GM06990 (cell line): ENCODE measurements around the gene ADCY3.
"Not testable (repeated sequence)": the region's sequence is repeated elsewhere in the genome, so short reads cannot be mapped to it uniquely, and the experiment has no call there.

Experiments used
- DNase-seq: peaks from one replicate; pipeline ENCODE4 v3.0.0-alpha.2; 2011; ENCODE audit not compliant: insufficient read length; ENCODE audit errors: extremely low read depth
- H3K27me3 ChIP-seq: replicated peaks from 2 replicates; pipeline ENCODE4 v1.6.0; 2011; ENCODE audit warnings: low read length; ENCODE audit not compliant: control insufficient read depth, insufficient read depth
- H3K36me3 ChIP-seq: 2 replicates; pipeline ENCODE4 v1.5.1; 2011; ENCODE audit warnings: low read length; ENCODE audit not compliant: control insufficient read depth, insufficient read depth
- H3K4me3 ChIP-seq: replicated peaks from 2 replicates; pipeline ENCODE4 v1.5.1; 2011; ENCODE audit warnings: low read depth, mild to moderate bottlenecking, control low read depth, low read length
- TF ChIP-seq, protein P1 (sequence below): IDR thresholded peaks from 2 replicates; pipeline ENCODE4 v1.5.1; 2011; ENCODE audit warnings: low read length, control low read depth, mild to moderate bottlenecking, inconsistent platforms; ENCODE audit not compliant: insufficient read depth, poor library complexity, severe bottlenecking

ADCY3 gene

DNA sequence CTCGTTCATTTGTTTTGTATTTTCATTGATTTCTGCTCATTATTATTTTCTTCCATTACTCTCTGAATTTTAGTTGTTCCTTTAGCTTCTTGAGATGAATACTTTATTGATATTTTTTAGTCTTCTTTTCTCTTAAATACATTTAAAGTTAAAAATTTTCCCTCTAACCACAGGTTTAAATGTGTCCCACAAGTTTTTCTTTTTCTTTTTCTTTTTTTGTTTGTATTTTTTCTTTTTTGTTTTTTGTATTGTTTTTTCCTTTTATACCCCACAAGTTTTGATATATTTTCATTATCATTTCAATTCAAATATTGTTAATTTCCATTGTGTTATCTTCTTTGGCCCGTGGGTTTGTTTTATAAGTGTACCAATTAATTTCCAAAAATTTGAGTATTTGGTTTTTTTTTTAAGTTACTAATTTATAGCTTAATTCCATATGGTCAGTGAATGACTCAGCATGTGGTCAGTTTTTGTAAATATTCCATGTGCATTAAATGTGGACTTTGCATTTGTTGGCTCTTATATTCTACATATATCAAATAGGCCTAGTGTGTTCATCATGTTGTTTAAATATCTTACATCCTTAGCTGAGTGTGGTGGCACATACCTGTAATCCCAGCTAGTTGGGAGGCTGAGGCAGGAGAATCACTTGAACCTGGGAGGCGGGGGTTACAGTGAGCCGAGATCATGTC is 110.6 kb downstream of the ADCY3 start:
- DNase-seq = no peak
- TF ChIP-seq, protein P1, sequence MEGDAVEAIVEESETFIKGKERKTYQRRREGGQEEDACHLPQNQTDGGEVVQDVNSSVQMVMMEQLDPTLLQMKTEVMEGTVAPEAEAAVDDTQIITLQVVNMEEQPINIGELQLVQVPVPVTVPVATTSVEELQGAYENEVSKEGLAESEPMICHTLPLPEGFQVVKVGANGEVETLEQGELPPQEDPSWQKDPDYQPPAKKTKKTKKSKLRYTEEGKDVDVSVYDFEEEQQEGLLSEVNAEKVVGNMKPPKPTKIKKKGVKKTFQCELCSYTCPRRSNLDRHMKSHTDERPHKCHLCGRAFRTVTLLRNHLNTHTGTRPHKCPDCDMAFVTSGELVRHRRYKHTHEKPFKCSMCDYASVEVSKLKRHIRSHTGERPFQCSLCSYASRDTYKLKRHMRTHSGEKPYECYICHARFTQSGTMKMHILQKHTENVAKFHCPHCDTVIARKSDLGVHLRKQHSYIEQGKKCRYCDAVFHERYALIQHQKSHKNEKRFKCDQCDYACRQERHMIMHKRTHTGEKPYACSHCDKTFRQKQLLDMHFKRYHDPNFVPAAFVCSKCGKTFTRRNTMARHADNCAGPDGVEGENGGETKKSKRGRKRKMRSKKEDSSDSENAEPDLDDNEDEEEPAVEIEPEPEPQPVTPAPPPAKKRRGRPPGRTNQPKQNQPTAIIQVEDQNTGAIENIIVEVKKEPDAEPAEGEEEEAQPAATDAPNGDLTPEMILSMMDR = no peak
- no peak overlapping the region for H3K4me3 ChIP-seq
- H3K27me3 ChIP-seq = no peaks in the 10 kb centered on the region
- peaks cover 3% of the 10 kb centered on the region; the same call in 1 of the 2 replicates for H3K36me3 ChIP-seq

DNA sequence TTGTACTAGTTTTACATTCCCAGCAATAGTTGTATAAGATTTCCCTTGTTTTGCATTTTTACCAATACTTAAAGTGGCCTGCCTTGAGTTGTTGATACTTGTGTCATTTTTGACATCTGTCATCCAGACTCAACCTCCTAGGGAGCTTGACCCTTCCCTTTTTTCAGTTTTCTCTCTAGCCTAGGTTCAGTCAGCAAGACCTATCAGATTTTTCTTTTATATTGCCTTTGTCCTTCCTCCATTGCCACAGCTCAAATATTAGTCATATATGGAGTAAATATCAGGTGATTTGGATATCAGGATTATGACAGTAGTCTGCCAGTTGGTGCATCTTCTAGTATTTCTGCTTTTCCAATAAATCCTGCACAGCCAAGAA is 113.4 kb downstream of the ADCY3 start:
- H3K27me3 ChIP-seq = no peaks in the 10 kb centered on the region
- TF ChIP-seq, protein P1 = no peak
- no peak for DNase-seq
- H3K4me3 ChIP-seq = no peak overlapping the region
- H3K36me3 ChIP-seq = no peaks in the 10 kb centered on the region

- not testable (repeated sequence) for DNase-seq, H3K27me3 ChIP-seq, H3K4me3 ChIP-seq, H3K36me3 ChIP-seq
Observed at GRCh38 chr2:24805811-24806660, 114.0 kb downstream of the ADCY3 start.

GRCh38 chr2:24800487-24800886 is 119.5 kb downstream of the ADCY3 start:
- H3K36me3 ChIP-seq, H3K4me3 ChIP-seq, H3K27me3 ChIP-seq, DNase-seq: not testable (repeated sequence)

DNA sequence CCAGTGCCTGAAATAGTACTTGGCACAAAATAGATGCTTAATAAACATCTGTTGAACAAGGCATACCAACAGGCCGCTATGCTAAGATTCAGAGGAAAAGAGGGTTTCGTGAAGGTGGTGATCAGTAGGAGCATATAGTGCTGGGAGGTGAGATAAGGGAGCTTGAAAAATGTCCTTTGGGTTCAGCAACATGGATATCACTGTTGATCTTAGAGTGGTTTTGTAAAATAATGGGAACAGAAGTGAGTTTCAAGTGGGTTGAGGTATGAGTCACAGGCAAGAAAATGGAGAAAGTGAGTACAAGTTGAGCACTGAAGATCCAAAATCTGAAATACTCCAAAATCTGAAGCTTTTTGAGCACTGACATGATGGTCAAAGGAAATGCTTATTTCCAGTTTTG is 122.4 kb downstream of the ADCY3 start:
- TF ChIP-seq, protein P1 = no peak
- Histone ChIP-seq H3K4me3 (no peak overlapping the region), H3K36me3 (peaks cover 6% of the 10 kb centered on the region; the same call in 1 of the 2 replicates), H3K27me3 (no peaks in the 10 kb centered on the region)
- DNase-seq = no peak

- no peak for DNase-seq
- Histone ChIP-seq H3K27me3 (no peaks in the 10 kb centered on the region), H3K36me3 (peaks cover 2% of the 10 kb centered on the region; the same call in 1 of the 2 replicates), H3K4me3 (peak overlapping the region; percentile 94)
- TF ChIP-seq, protein P1 = no peak
Observed at GRCh38 chr2:24793761-24794435, 126.1 kb downstream of the ADCY3 start.
